Subcutaneous adipose tissue (tissue), 4 donors: ENCODE data around the gene CFAP77. TPM values are rescaled to one million over a fixed set of nuclear protein-coding genes. Genes with fewer than 3 reads are reported as not detected.

ENCODE experiments used
- CTCF ChIP-seq: fragments of 450-650 bp; IDR thresholded peaks from one replicate; pipeline ENCODE4 v1.5.1; 2016; ENCODE audit warnings: low read depth, mild to moderate bottlenecking, control low read depth, antibody characterized with exemption, moderate library complexity
- total RNA-seq, 4 donors: library from RNA; depleted of rRNA; stranded (reverse); fragments of >200 nt; gene quantifications; one replicate each; pipeline ENCODE4 v1.1.0, GENCODE V29; 2016

The CFAP77 gene
- total RNA-seq, 4 donors from 2014 or later = not detected

DNA sequence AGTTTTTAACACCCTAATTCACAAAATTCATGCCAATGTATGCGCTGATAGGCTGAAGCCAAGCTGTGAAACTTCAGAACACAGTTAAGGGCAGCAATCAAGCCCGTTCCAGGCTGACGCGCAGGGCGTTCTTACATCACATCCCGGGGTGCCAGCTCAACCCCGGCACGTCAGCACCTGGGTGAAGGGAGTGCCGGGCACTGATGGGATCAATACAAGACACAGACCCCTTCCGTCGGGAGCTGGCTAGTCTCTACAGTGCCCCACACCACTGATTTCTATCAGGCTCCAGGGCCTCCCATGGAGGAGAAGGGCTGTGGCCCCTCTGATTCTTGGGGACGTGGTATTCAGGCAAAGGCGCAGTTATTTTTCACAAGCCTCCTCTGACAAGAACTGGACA, 184.4 kb downstream of the CFAP77 start:
- TF ChIP-seq CTCF = no peak

- no peak for TF ChIP-seq CTCF
These were observed 185.3 kb downstream of the CFAP77 start for GRCh38 chr9:132595319-132595718.

- TF ChIP-seq CTCF = no peak
These were observed 186.2 kb downstream of the CFAP77 start for GRCh38 chr9:132596200-132596599.

DNA sequence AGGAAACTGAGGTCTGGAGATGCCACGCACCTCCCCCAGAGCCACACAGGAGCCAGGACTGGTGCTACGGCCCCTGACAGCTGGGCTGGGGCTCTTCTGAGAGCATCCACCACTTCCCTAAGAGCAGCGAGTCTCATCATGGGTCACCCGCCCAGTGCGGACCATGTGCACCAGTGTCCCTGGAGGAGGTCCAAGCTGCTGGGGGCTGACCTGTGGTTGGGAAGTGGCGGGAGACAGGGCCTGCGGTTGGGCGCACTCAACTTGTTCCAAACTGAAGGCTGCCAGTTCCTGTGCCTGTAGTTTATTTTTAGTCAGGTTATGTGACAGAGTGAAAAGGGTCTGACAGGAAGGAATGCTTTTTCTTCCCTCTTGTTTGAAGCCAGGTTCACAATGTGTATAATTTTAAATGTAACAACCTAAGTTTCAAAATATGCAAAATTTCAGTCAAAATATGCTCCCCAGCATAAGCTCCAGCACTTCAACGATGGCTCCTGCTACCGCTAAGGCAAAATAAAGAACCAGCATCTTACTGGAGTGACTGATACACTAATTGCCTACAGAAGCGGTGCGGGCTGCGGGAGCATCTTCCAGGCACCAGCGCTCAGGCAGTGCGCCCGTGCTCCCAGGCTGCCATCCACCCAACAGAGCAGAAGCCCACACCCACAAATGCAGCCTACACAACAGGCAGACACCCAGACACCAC, 187.2 kb downstream of the CFAP77 start:
- TF ChIP-seq CTCF = no peak

GRCh38 chr9:132600326-132600984, 190.4 kb downstream of the CFAP77 start:
- TF ChIP-seq CTCF = no peak

GRCh38 chr9:132602207-132602606, 192.2 kb downstream of the CFAP77 start:
- TF ChIP-seq CTCF = no peak

- no peak for TF ChIP-seq CTCF
These were observed 195.4 kb downstream of the CFAP77 start for GRCh38 chr9:132605387-132605786.
